GM10266 (cell line): ENCODE results near the gene ITIH1.

Source experiments
- DNase-seq: peaks from one replicate; pipeline ENCODE4 v3.0.0; 2012; ENCODE audit errors: extremely low spot score
- CTCF ChIP-seq: IDR thresholded peaks from 2 replicates; pipeline ENCODE4 v1.5.1; 2012; ENCODE audit warnings: mild to moderate bottlenecking, low read depth; ENCODE audit not compliant: control insufficient read depth, insufficient read depth; ENCODE audit errors: missing control alignments

The ITIH1 gene

DNA sequence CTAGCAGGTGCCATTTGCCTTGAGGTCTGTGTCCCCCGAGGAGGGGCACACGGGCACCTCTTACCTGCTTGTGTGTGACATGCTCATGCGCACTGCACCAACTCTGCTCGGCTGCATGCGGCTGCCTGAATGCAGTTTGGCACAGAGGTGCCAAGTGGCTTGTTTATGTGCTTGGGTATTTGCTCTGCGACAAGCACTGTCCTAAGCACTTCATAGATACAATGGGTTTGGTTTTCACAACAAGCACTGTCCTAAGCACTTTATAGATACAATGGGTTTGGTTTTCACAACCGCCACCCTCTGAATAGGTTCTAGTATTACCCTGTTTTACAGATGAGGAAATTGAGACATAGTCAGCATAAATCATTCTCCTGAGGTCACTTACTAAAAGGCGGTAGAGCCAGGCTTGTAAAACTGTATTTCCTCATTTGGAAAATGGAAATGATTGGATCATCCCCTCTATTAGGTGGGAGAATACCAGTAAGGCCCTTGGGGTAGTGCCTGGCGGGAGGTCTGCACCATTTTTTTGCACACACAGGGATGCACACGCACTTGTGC, 52.6 kb downstream of the ITIH1 start:
- TF ChIP-seq CTCF = no peak
- no peak for DNase-seq

GRCh38 chr3:52830535-52831258, 53.3 kb downstream of the ITIH1 start, which contains the start of gene ITIH4:
TSS of gene ITIH4 (minus strand) at chr3:52830672. CDS start at chr3:52830642, 30 bp downstream.
- DNase-seq = no peak
- TF ChIP-seq CTCF = no peak

- no peak for TF ChIP-seq CTCF
- DNase-seq = no peak
Observed at GRCh38 chr3:52831500-52832301, 54.3 kb downstream of the ITIH1 start.

DNA sequence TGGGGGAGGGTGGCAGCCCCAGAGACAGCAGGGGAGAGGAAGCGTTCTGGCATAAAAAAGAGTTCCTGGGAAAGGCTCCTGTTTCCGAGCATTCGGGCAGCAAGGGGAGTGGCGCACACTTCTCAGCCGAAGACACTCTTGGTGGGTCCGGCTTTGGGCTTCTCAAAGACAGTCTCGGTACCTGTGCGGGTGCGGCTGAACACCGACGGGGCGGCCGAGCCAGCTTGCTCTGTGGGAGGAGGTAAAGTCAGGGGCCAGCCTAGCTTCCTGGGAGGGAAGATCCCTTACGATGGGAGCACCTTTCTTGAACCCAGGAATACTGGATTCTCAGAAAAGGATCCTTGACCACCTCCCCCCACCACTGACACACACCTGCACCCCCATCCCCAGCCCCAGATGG, 55.8 kb downstream of the ITIH1 start:
- no peak for TF ChIP-seq CTCF
- DNase-seq = no peak

- no peak for TF ChIP-seq CTCF
- no peak for DNase-seq
Observed at GRCh38 chr3:52834871-52835501, 57.6 kb downstream of the ITIH1 start, which contains the start of gene MUSTN1. TSS of gene MUSTN1 (minus strand) at chr3:52835019. CDS start at chr3:52834948, 71 bp downstream.

DNA sequence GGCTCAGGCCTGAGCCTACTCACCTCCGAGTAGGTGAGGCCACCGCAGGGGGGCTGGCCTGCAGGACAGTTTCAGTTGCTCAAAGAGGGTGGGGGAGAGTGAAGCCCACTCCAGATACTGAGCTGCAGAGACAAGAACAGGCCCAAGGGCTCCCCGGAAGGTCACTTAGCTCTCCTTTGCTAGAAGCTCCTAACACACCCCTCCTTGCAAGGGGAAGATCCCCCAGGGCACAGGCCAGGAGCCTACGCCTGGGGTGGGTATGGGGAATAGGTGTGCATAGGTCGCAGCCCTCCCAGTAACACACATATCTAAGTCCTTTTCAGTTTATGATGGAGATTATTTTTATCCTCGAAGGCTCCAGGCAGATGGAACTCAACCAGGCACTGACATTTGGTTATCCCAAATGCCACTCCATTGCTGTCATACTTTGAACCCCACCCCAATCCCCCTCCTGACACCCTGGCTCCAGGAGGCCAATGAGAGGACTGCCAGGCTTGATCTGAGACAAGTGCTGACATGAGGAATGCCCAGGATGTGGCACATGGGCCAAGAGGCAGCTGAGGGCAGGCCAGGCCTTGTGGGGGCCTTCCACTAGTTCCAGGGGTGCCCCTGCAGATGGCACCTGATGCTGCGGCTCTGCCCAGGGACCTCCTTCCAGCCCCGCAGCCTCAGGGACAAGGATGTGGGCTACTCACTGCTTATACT, 58.5 kb downstream of the ITIH1 start:
- TF ChIP-seq CTCF = no peak
- DNase-seq = no peak
